ENCODE data around the gene THBD. TPM values are rescaled to one million over a fixed set of nuclear protein-coding genes. Genes with fewer than 3 reads are reported as not detected.

The THBD gene
- total and polyA plus RNA-seq, 9 of the 15 experiments (the other 6 are each of a cell fraction or from before 2014, with no cell fraction given): 0.07 to 0.49 (median 0.33) TPM

DNA sequence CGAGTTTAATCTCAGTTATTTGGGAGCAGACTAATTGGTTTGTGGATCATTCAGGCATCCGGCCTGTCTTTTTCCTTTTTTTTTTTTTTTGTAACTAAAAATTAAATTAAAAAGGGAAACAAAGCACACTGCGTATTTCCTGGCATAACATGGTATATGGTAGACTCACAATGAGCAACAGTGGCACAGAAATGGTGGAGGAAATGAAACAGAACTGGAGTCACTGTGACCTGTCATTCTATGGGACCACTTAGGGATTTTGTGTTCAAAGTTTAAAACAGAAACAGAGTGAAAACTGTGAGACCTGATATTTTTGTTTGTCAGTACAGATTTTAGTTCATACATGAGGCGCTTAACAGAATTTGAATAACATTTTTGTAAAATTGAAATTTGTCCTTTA is 41.4 kb upstream of the THBD start:
- ChIA-PET CTCF (ENCODE audit: low intra/inter-chr PET ratio) (no interaction called here), POLR2A (no interaction called here)
- Histone ChIP-seq H3K9me3 (replicated peaks; ENCODE audit: control insufficient read depth, insufficient read depth, low read depth, low read length) (no peaks in the 10 kb centered on the region), H3K27ac (ENCODE audit: extremely low read depth, low read depth, low read length) (no peak overlapping the region), H3K27me3 (ENCODE audit: control insufficient read depth in 2 of 2, insufficient read depth in 2 of 2, low read length in 2 of 2) (no peaks in the 10 kb centered on the region), H3K9me1 (ENCODE audit: control insufficient read depth, insufficient read depth, low read length) (no peaks in the 10 kb centered on the region), H4K20me1 (replicated peaks; ENCODE audit: control insufficient read depth, insufficient read depth, low read length) (no peaks in the 10 kb centered on the region), H3K4me1 (replicated peaks in 1 of 2; ENCODE audit: control insufficient read depth in 2 of 2, insufficient read depth in 2 of 2, low read length in 2 of 2) (peaks cover 43 to 48% of the 10 kb centered on the region in 2 experiments), H3K36me3 (ENCODE audit: control insufficient read depth, insufficient read depth, low read length) (no peaks in the 10 kb centered on the region), H3K4me3 (no peak overlapping the region), H3K79me2 (ENCODE audit: control insufficient read depth, insufficient read depth, low read length) (no peaks in the 10 kb centered on the region), H2AFZ (ENCODE audit: low read depth, low read length) (no peak overlapping the region), H3K9ac (ENCODE audit: insufficient read depth in 1 of 2, low read depth in 2 of 2, low read length in 2 of 2) (no peak overlapping the region), H3K4me2 (ENCODE audit: insufficient read depth, low read length) (no peak overlapping the region)
- DNase-seq (ENCODE audit: extremely low read depth in 1 of 4, low spot score in 3 of 4) (no peak), FAIRE-seq (no peak), ATAC-seq (no peak)
- TF ChIP-seq NEUROD1 (IDR thresholded peaks at IDR 0.05; ENCODE audit: borderline replicate concordance, low read depth, low read length, partially characterized antibody) (no peak), ZNF589 (CRISPR knock-in tag; IDR thresholded peaks at IDR 0.05; ENCODE audit: low read depth) (no peak)
- TF ChIP-seq, protein P1, sequence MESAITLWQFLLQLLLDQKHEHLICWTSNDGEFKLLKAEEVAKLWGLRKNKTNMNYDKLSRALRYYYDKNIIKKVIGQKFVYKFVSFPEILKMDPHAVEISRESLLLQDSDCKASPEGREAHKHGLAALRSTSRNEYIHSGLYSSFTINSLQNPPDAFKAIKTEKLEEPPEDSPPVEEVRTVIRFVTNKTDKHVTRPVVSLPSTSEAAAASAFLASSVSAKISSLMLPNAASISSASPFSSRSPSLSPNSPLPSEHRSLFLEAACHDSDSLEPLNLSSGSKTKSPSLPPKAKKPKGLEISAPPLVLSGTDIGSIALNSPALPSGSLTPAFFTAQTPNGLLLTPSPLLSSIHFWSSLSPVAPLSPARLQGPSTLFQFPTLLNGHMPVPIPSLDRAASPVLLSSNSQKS (CRISPR knock-in tag; IDR thresholded peaks at IDR 0.05): no peak
- TF ChIP-seq, protein P2, sequence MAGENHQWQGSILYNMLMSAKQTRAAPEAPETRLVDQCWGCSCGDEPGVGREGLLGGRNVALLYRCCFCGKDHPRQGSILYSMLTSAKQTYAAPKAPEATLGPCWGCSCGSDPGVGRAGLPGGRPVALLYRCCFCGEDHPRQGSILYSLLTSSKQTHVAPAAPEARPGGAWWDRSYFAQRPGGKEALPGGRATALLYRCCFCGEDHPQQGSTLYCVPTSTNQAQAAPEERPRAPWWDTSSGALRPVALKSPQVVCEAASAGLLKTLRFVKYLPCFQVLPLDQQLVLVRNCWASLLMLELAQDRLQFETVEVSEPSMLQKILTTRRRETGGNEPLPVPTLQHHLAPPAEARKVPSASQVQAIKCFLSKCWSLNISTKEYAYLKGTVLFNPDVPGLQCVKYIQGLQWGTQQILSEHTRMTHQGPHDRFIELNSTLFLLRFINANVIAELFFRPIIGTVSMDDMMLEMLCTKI (IDR thresholded peaks at IDR 0.05; ENCODE audit: partially characterized antibody): no peak
- TF ChIP-seq, protein P3, sequence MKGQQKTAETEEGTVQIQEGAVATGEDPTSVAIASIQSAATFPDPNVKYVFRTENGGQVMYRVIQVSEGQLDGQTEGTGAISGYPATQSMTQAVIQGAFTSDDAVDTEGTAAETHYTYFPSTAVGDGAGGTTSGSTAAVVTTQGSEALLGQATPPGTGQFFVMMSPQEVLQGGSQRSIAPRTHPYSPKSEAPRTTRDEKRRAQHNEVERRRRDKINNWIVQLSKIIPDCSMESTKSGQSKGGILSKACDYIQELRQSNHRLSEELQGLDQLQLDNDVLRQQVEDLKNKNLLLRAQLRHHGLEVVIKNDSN (CRISPR knock-in tag; IDR thresholded peaks at IDR 0.05): no peak
- TF ChIP-seq, protein P4, sequence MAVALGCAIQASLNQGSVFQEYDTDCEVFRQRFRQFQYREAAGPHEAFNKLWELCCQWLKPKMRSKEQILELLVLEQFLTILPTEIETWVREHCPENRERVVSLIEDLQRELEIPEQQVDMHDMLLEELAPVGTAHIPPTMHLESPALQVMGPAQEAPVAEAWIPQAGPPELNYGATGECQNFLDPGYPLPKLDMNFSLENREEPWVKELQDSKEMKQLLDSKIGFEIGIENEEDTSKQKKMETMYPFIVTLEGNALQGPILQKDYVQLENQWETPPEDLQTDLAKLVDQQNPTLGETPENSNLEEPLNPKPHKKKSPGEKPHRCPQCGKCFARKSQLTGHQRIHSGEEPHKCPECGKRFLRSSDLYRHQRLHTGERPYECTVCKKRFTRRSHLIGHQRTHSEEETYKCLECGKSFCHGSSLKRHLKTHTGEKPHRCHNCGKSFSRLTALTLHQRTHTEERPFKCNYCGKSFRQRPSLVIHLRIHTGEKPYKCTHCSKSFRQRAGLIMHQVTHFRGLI (CRISPR knock-in tag; IDR thresholded peaks at IDR 0.05): no peak
- intact Hi-C loops (cut with micrococcal nuclease): loop anchor here (5.0 kb wide), 1 partner anchor 41 kb away; no protein-coding TSS in a partner anchor
- in situ Hi-C loops (cut with MboI): no loop called here
- BruUV-seq (replicated peaks): no TSS peak
- 95% methylated on average over 3 of the region's 4 CpGs for WGBS (ENCODE audit: insufficient coverage, low coverage, missing lambda C conversion rate)
